ENCODE measurements around the gene HNRNPAB.

The HNRNPAB gene

GRCh38 chr5:178186427-178186826 lies 17.9 kb upstream of the HNRNPAB start:
- Histone ChIP-seq H3K4me1 (ENCODE audit: low read length) (no peaks in the 10 kb centered on the region), H2AFZ (ENCODE audit: low read depth, low read length) (no peak overlapping the region), H3K4me2 (ENCODE audit: low read length) (no peak overlapping the region), H4K20me1 (ENCODE audit: insufficient read depth, low read length) (no peaks in the 10 kb centered on the region), H3K27me3 (ENCODE audit: low read depth, low read length) (no peaks in the 10 kb centered on the region), H3K79me2 (ENCODE audit: low read length) (no peaks in the 10 kb centered on the region), H3K36me3 (replicated peaks; ENCODE audit: low read depth, low read length) (no peaks in the 10 kb centered on the region), H3K4me3 (ENCODE audit: low read length) (no peak overlapping the region), H3K9ac (ENCODE audit: low read length) (no peak overlapping the region), H3K27ac (ENCODE audit: low read length) (no peak overlapping the region), H3K9me3 (ENCODE audit: insufficient read depth, low read length) (no peaks in the 10 kb centered on the region)
- TF ChIP-seq EZH2phosphoT487 (IDR thresholded peaks at IDR 0.05; ENCODE audit: low read depth) (no peak), CTCF (IDR thresholded peaks at IDR 0.05; ENCODE audit: low read depth, low read length) (no peak)

GRCh38 chr5:178187014-178187413 lies 17.3 kb upstream of the HNRNPAB start, which contains the start of gene GMCL2:
Gene GMCL2 (minus strand): TSS chr5:178187371. CDS start chr5:178187299, 72 bp downstream.
- H3K27me3 ChIP-seq (ENCODE audit: low read depth, low read length) = no peaks in the 10 kb centered on the region; the same call in 1 of the 2 replicates
- H3K36me3 ChIP-seq (replicated peaks; ENCODE audit: low read depth, low read length) = no peaks in the 10 kb centered on the region
- H3K79me2 ChIP-seq (ENCODE audit: low read length) = no peaks in the 10 kb centered on the region
- H3K27ac ChIP-seq (ENCODE audit: low read length) = no peak within 1 kb of the TSS
- H3K4me3 ChIP-seq (ENCODE audit: low read length) = no peak within 1 kb of the TSS
- no peaks in the 10 kb centered on the region for H4K20me1 ChIP-seq (ENCODE audit: insufficient read depth, low read length)
- H3K4me2 ChIP-seq (ENCODE audit: low read length) = no peak within 1 kb of the TSS
- H3K9me3 ChIP-seq (ENCODE audit: insufficient read depth, low read length) = no peaks in the 10 kb centered on the region
- H2AFZ ChIP-seq (ENCODE audit: low read depth, low read length) = no peak within 1 kb of the TSS
- H3K4me1 ChIP-seq (ENCODE audit: low read length) = no peaks in the 10 kb centered on the region
- no peak within 1 kb of the TSS for H3K9ac ChIP-seq (ENCODE audit: low read length)
- TF ChIP-seq EZH2phosphoT487 (IDR thresholded peaks at IDR 0.05; ENCODE audit: low read depth) (no peak), CTCF (IDR thresholded peaks at IDR 0.05; ENCODE audit: low read depth, low read length) (no peak)

GRCh38 chr5:178189433-178189832 lies 14.9 kb upstream of the HNRNPAB start:
- H3K9me3 ChIP-seq (ENCODE audit: insufficient read depth, low read length) = no peaks in the 10 kb centered on the region
- H3K27me3 ChIP-seq (ENCODE audit: low read depth, low read length) = peaks cover 13% of the 10 kb centered on the region
- H4K20me1 ChIP-seq (ENCODE audit: insufficient read depth, low read length) = no peaks in the 10 kb centered on the region
- H3K27ac ChIP-seq (ENCODE audit: low read length) = no peak overlapping the region
- no peak overlapping the region for H2AFZ ChIP-seq (ENCODE audit: low read depth, low read length)
- H3K79me2 ChIP-seq (ENCODE audit: low read length) = no peaks in the 10 kb centered on the region
- no peak overlapping the region for H3K9ac ChIP-seq (ENCODE audit: low read length)
- TF ChIP-seq CTCF (IDR thresholded peaks at IDR 0.05; ENCODE audit: low read depth, low read length) (no peak), EZH2phosphoT487 (IDR thresholded peaks at IDR 0.05; ENCODE audit: low read depth) (no peak)
- no peaks in the 10 kb centered on the region for H3K4me1 ChIP-seq (ENCODE audit: low read length)
- no peaks in the 10 kb centered on the region for H3K36me3 ChIP-seq (replicated peaks; ENCODE audit: low read depth, low read length)
- H3K4me2 ChIP-seq (ENCODE audit: low read length) = no peak overlapping the region
- no peak overlapping the region for H3K4me3 ChIP-seq (ENCODE audit: low read length)

- no peak overlapping the region for H3K27ac ChIP-seq (ENCODE audit: low read length)
- H3K4me1 ChIP-seq (ENCODE audit: low read length) = no peaks in the 10 kb centered on the region
- no peak for TF ChIP-seq CTCF (IDR thresholded peaks at IDR 0.05; ENCODE audit: low read depth, low read length)
- no peak for TF ChIP-seq EZH2phosphoT487 (IDR thresholded peaks at IDR 0.05; ENCODE audit: low read depth)
- H3K79me2 ChIP-seq (ENCODE audit: low read length) = no peaks in the 10 kb centered on the region
- no peak overlapping the region for H3K4me3 ChIP-seq (ENCODE audit: low read length)
- peaks cover 18% of the 10 kb centered on the region for H3K27me3 ChIP-seq (ENCODE audit: low read depth, low read length)
- H3K36me3 ChIP-seq (replicated peaks; ENCODE audit: low read depth, low read length) = no peaks in the 10 kb centered on the region
- H3K9me3 ChIP-seq (ENCODE audit: insufficient read depth, low read length) = no peaks in the 10 kb centered on the region
- H3K4me2 ChIP-seq (ENCODE audit: low read length) = no peak overlapping the region
- H2AFZ ChIP-seq (ENCODE audit: low read depth, low read length) = no peak overlapping the region
- H4K20me1 ChIP-seq (ENCODE audit: insufficient read depth, low read length) = no peaks in the 10 kb centered on the region
- no peak overlapping the region for H3K9ac ChIP-seq (ENCODE audit: low read length)
These were observed 12.7 kb upstream of the HNRNPAB start for GRCh38 chr5:178191661-178192060.

Data from OCI-LY3 (cell line).